SK-N-SH treated with all-trans-retinoic acid at 6 μM for 48 hours (cell line): ENCODE data around the gene RABGGTB.

ENCODE experiments used
- ATAC-seq: fragments of 200-7000 bp; cut with Tn5 transposase; 3 replicates; pipeline ENCODE4 v1.9.1; 2020; ENCODE audit warnings: mild to moderate bottlenecking, moderate library complexity
- ARNTL ChIP-seq: fragments of 450-650 bp; formaldehyde crosslinking; IDR thresholded peaks from 2 replicates; pipeline ENCODE4 v1.5.0; 2020; ENCODE audit warnings: low read depth, mild to moderate bottlenecking, moderate library complexity, borderline replicate concordance
- BACH2 ChIP-seq: fragments of 250-450 bp; sonication (Bioruptor Pico); IDR thresholded peaks from 2 replicates; pipeline ENCODE4 v1.9.0; 2021; ENCODE audit warnings: mild to moderate bottlenecking, borderline replicate concordance
- CSDC2 ChIP-seq: fragments of 250-450 bp; sonication (Bioruptor Pico); IDR thresholded peaks from 2 replicates; pipeline ENCODE4 v1.5.0; 2020; ENCODE audit warnings: mild to moderate bottlenecking, moderate library complexity
- ESRRG ChIP-seq: fragments of 250-450 bp; sonication (Bioruptor Pico); IDR thresholded peaks from 2 replicates; pipeline ENCODE4 v1.6.1; 2021; ENCODE audit warnings: mild to moderate bottlenecking
- GLIS3 ChIP-seq: fragments of 250-450 bp; sonication (Bioruptor Pico); IDR thresholded peaks from 2 replicates; pipeline ENCODE4 v1.5.0; 2020; ENCODE audit warnings: mild to moderate bottlenecking, moderate library complexity
- ISL1 ChIP-seq: fragments of 250-450 bp; sonication (Bioruptor Pico); IDR thresholded peaks from 2 replicates; pipeline ENCODE4 v2.1.2; 2022; ENCODE audit warnings: mild to moderate bottlenecking, moderate library complexity
- OSR1 ChIP-seq: fragments of 250-450 bp; sonication (Bioruptor Pico); IDR thresholded peaks from 2 replicates; pipeline ENCODE4 v1.8.0; 2022; ENCODE audit warnings: moderate library complexity, mild to moderate bottlenecking, inconsistent platforms
- POU6F1 ChIP-seq: fragments of 250-450 bp; sonication (Bioruptor Pico); IDR thresholded peaks from 2 replicates; pipeline ENCODE4 v1.8.0; 2021; ENCODE audit warnings: low read depth, mild to moderate bottlenecking, moderate library complexity, borderline replicate concordance
- PPARA ChIP-seq: fragments of 250-450 bp; sonication (Bioruptor Pico); IDR thresholded peaks from 2 replicates; pipeline ENCODE4 v1.5.0; 2020; ENCODE audit warnings: mild to moderate bottlenecking, borderline replicate concordance
- RARB ChIP-seq: fragments of 250-450 bp; sonication (Bioruptor Pico); IDR thresholded peaks from 2 replicates; pipeline ENCODE4 v1.8.0; 2021; ENCODE audit warnings: mild to moderate bottlenecking, moderate library complexity
- SNAI2 ChIP-seq: fragments of 250-450 bp; sonication (Bioruptor Pico); IDR thresholded peaks from 2 replicates; pipeline ENCODE4 v1.5.0; 2020; ENCODE audit warnings: mild to moderate bottlenecking, moderate library complexity
- TCF4 ChIP-seq: fragments of 250-450 bp; sonication (Bioruptor Pico); IDR thresholded peaks from 2 replicates; pipeline ENCODE4 v1.8.0; 2021; ENCODE audit warnings: mild to moderate bottlenecking, moderate library complexity, borderline replicate concordance
- TSHZ2 ChIP-seq: fragments of 250-450 bp; sonication (Bioruptor Pico); IDR thresholded peaks from 2 replicates; pipeline ENCODE4 v1.5.0; 2020; ENCODE audit warnings: mild to moderate bottlenecking, moderate library complexity
- ZC3H10 ChIP-seq: fragments of 250-450 bp; sonication (Bioruptor Pico); IDR thresholded peaks from 2 replicates; pipeline ENCODE4 v1.5.1; 2021; ENCODE audit warnings: mild to moderate bottlenecking, moderate library complexity
- ZFP30 ChIP-seq: fragments of 450-650 bp; formaldehyde crosslinking; IDR thresholded peaks from 2 replicates; pipeline ENCODE4 v1.5.0; 2022; ENCODE audit warnings: mild to moderate bottlenecking, moderate library complexity
- ZNF565 ChIP-seq: fragments of 450-650 bp; formaldehyde crosslinking; conservative IDR thresholded peaks from 2 replicates; pipeline ENCODE4 v1.5.0; 2020; ENCODE audit warnings: low read depth, mild to moderate bottlenecking, moderate library complexity
- ZNF70 ChIP-seq: fragments of 450-650 bp; formaldehyde crosslinking; IDR thresholded peaks from 2 replicates; pipeline ENCODE4 v1.5.0; 2020; ENCODE audit warnings: mild to moderate bottlenecking, moderate library complexity
- ZNF8 ChIP-seq: fragments of 450-650 bp; formaldehyde crosslinking; IDR thresholded peaks from 2 replicates; pipeline ENCODE4 v1.5.0; 2020; ENCODE audit warnings: mild to moderate bottlenecking, moderate library complexity
- TF ChIP-seq, protein P1 (sequence below): fragments of 250-450 bp; sonication (Bioruptor Pico); IDR thresholded peaks from 2 replicates; pipeline ENCODE4 v1.5.1; 2020; ENCODE audit warnings: low read depth, mild to moderate bottlenecking, moderate library complexity
- TF ChIP-seq, protein P2 (sequence below): fragments of 250-450 bp; sonication (Bioruptor Pico); IDR thresholded peaks from 2 replicates; pipeline ENCODE4 v1.5.1; 2021; ENCODE audit warnings: mild to moderate bottlenecking, moderate library complexity

RABGGTB gene

GRCh38 chr1:75785320-75785982 lies 605 bp upstream of the RABGGTB start (continued):
- TF ChIP-seq, protein P1, sequence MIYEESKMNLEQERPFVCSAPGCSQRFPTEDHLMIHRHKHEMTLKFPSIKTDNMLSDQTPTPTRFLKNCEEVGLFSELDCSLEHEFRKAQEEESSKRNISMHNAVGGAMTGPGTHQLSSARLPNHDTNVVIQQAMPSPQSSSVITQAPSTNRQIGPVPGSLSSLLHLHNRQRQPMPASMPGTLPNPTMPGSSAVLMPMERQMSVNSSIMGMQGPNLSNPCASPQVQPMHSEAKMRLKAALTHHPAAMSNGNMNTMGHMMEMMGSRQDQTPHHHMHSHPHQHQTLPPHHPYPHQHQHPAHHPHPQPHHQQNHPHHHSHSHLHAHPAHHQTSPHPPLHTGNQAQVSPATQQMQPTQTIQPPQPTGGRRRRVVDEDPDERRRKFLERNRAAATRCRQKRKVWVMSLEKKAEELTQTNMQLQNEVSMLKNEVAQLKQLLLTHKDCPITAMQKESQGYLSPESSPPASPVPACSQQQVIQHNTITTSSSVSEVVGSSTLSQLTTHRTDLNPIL: no peak
- TF ChIP-seq ZFP30 (CRISPR knock-in tag) (no peak), SNAI2 (CRISPR knock-in tag) (no peak), ZNF8 (CRISPR knock-in tag) (no peak), BACH2 (CRISPR knock-in tag) (no peak)

DNA sequence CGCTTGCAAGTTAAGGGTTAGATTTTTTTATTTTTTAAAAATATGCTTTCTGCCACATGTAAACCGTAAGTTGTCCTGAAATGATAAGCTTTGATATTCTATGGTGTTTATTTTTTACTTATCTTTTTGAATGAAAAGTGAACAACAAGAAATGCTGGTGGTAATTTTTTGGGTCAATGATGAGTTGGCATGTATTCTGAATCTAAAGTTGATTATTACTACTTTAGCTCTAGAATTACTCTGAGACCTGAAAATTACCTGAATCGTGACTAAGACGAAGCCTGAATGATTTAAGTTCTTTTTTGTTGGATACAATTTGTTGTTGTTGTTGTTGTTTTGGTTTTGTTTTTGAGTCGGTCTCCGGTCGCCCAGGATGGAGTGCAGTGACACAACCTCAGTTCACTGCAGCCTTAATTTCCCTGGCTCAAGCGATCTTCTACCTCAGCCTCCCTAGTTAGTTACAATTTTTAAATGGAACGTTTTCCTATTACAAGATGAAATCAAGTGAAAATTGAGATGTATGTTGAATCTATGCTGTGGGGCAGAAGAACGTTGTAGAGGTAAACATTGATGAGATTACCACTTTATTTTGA lies 941 bp downstream of the RABGGTB start:
- no peak for ATAC-seq

GRCh38 chr1:75787524-75787923 lies 1.5 kb downstream of the RABGGTB start:
- TF ChIP-seq ZNF70 (CRISPR knock-in tag): no peak
- no peak for TF ChIP-seq TSHZ2 (CRISPR knock-in tag)
- TF ChIP-seq GLIS3 (CRISPR knock-in tag): no peak
- no peak for TF ChIP-seq ARNTL (CRISPR knock-in tag)
- no peak for TF ChIP-seq PPARA (CRISPR knock-in tag)
- no peak for TF ChIP-seq ESRRG (CRISPR knock-in tag)
- TF ChIP-seq, protein P2, sequence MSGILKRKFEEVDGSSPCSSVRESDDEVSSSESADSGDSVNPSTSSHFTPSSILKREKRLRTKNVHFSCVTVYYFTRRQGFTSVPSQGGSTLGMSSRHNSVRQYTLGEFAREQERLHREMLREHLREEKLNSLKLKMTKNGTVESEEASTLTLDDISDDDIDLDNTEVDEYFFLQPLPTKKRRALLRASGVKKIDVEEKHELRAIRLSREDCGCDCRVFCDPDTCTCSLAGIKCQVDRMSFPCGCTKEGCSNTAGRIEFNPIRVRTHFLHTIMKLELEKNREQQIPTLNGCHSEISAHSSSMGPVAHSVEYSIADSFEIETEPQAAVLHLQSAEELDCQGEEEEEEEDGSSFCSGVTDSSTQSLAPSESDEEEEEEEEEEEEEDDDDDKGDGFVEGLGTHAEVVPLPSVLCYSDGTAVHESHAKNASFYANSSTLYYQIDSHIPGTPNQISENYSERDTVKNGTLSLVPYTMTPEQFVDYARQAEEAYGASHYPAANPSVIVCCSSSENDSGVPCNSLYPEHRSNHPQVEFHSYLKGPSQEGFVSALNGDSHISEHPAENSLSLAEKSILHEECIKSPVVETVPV (CRISPR knock-in tag): no peak
- no peak for TF ChIP-seq RARB (CRISPR knock-in tag)
- no peak for TF ChIP-seq SNAI2 (CRISPR knock-in tag)
- no peak for TF ChIP-seq TCF4 (CRISPR knock-in tag)
- TF ChIP-seq ZC3H10: no peak
- no peak for TF ChIP-seq POU6F1 (CRISPR knock-in tag)
- TF ChIP-seq, protein P1: no peak
- no peak for TF ChIP-seq CSDC2 (CRISPR knock-in tag)
- no peak for TF ChIP-seq ZFP30 (CRISPR knock-in tag)
- no peak for TF ChIP-seq ZNF8 (CRISPR knock-in tag)
- ATAC-seq: no peak

More for the DNA sequence above, 941 bp downstream of the RABGGTB start:
- no peak for TF ChIP-seq ZNF565 (CRISPR knock-in tag)
- TF ChIP-seq OSR1 (CRISPR knock-in tag): no peak
- TF ChIP-seq GLIS3 (CRISPR knock-in tag): no peak
- no peak for TF ChIP-seq ZNF8 (CRISPR knock-in tag)
- no peak for TF ChIP-seq ARNTL (CRISPR knock-in tag)
- no peak for TF ChIP-seq PPARA (CRISPR knock-in tag)
- TF ChIP-seq ISL1 (CRISPR knock-in tag): no peak
- no peak for TF ChIP-seq BACH2 (CRISPR knock-in tag)
- no peak for TF ChIP-seq ZC3H10
